WERI-Rb-1 (cell line): ENCODE measurements around the gene EIF3F.
A peak's percentile ranks its signal among the peaks of the same experiment; 100 is the strongest.
"Not testable (repeated sequence)": the region's sequence is repeated elsewhere in the genome, so short reads cannot be mapped to it uniquely, and the experiment has no call there.

Source experiments
- DNase-seq: peaks from one replicate; pipeline ENCODE4 v3.0.0-alpha.2; 2020
- H3K27ac ChIP-seq: fragments of 250-450 bp; sonication (Bioruptor Pico); 2 replicates; pipeline ENCODE4 v1.5.1; 2020; ENCODE audit warnings: mild to moderate bottlenecking, moderate library complexity
- H3K27me3 ChIP-seq: fragments of 250-450 bp; sonication (Bioruptor Pico); 2 replicates; pipeline ENCODE4 v1.5.1; 2021; ENCODE audit warnings: mild to moderate bottlenecking, low read depth, moderate library complexity; ENCODE audit not compliant: insufficient read depth, severe bottlenecking
- H3K36me3 ChIP-seq: fragments of 250-450 bp; sonication (Bioruptor Pico); 2 replicates; pipeline ENCODE4 v1.5.1; 2020; ENCODE audit warnings: mild to moderate bottlenecking, moderate library complexity
- H3K4me3 ChIP-seq: 2 replicates; pipeline ENCODE4 v1.5.1; 2011; ENCODE audit warnings: low read depth, mild to moderate bottlenecking, control low read depth, low read length
- H3K9me3 ChIP-seq: fragments of 250-450 bp; sonication (Bioruptor Pico); 2 replicates; pipeline ENCODE4 v1.5.1; 2021; ENCODE audit warnings: mild to moderate bottlenecking, moderate library complexity; ENCODE audit not compliant: severe bottlenecking
- CTCF ChIP-seq: IDR thresholded peaks from 2 replicates; pipeline ENCODE4 v1.5.1; 2011; ENCODE audit warnings: low read depth, mild to moderate bottlenecking, control low read depth, inconsistent platforms, low read length

The EIF3F gene

GRCh38 chr11:7977232-7977917 is 9.8 kb upstream of the EIF3F start:
- Histone ChIP-seq H3K9me3 (no peaks in the 10 kb centered on the region), H3K27ac (no peak overlapping the region), H3K27me3 (no peaks in the 10 kb centered on the region), H3K4me3 (no peak overlapping the region), H3K36me3 (no peaks in the 10 kb centered on the region)
- TF ChIP-seq CTCF, result no peak
- no peak for DNase-seq

- no peaks in the 10 kb centered on the region for H3K9me3 ChIP-seq
- H3K27me3 ChIP-seq, result no peaks in the 10 kb centered on the region
- H3K4me3 ChIP-seq, result no peak overlapping the region
- peak; percentile 48 for DNase-seq
- H3K27ac ChIP-seq, result no peak overlapping the region
- no peaks in the 10 kb centered on the region for H3K36me3 ChIP-seq
- TF ChIP-seq CTCF, result no peak
Observed at GRCh38 chr11:7981619-7982157, 5.4 kb upstream of the EIF3F start.

GRCh38 chr11:7982582-7983119 is 4.5 kb upstream of the EIF3F start:
- no peak for TF ChIP-seq CTCF
- H3K9me3 ChIP-seq, result no peaks in the 10 kb centered on the region

GRCh38 chr11:7983832-7984590 is 3.1 kb upstream of the EIF3F start:
- no peak for TF ChIP-seq CTCF
- H3K27me3 ChIP-seq, result no peaks in the 10 kb centered on the region
- no peak for DNase-seq

More at GRCh38 chr11:7982582-7983119, 4.5 kb upstream of the EIF3F start:
- no peak for DNase-seq
- Histone ChIP-seq H3K27ac (no peak overlapping the region), H3K27me3 (no peaks in the 10 kb centered on the region), H3K36me3 (no peaks in the 10 kb centered on the region), H3K4me3 (no peak overlapping the region)

GRCh38 chr11:7987560-7987883 is 385 bp downstream of the EIF3F start:
- peak overlapping the region; percentile 73 for H3K27ac ChIP-seq
- H3K9me3 ChIP-seq, result not testable (repeated sequence)

More at GRCh38 chr11:7983832-7984590, 3.1 kb upstream of the EIF3F start:
- no peak overlapping the region for H3K4me3 ChIP-seq
- peaks cover 7% of the 10 kb centered on the region for H3K36me3 ChIP-seq
- H3K9me3 ChIP-seq, result no peaks in the 10 kb centered on the region
- no peak overlapping the region for H3K27ac ChIP-seq

GRCh38 chr11:7994581-7995278 is 7.6 kb downstream of the EIF3F start:
- Histone ChIP-seq H3K27me3 (no peaks in the 10 kb centered on the region), H3K4me3 (no peak overlapping the region), H3K27ac (no peak overlapping the region), H3K9me3 (no peaks in the 10 kb centered on the region), H3K36me3 (peaks cover 89% of the 10 kb centered on the region)
- no peak for TF ChIP-seq CTCF
- no peak for DNase-seq

More at GRCh38 chr11:7987560-7987883, 385 bp downstream of the EIF3F start:
- peak overlapping the region; percentile 92 for H3K4me3 ChIP-seq
- H3K36me3 ChIP-seq, result peaks cover 32% of the 10 kb centered on the region
- DNase-seq, H3K27me3 ChIP-seq: not testable (repeated sequence)
